Sigmoid colon (tissue), 7 donors: ENCODE data around the gene SIRPG. TPM values are rescaled to one million over a fixed set of nuclear protein-coding genes. Genes with fewer than 3 reads are reported as not detected.

Experiments used
- DNase-seq: peaks from one replicate; pipeline ENCODE4 v3.0.0-alpha.2; 2019
- H3K27ac ChIP-seq, 4 donors: fragments of 200-600 bp; sonication (generic); one replicate each; pipeline ENCODE4 v1.5.1; 2016 to 2019; ENCODE audit warnings: mild to moderate bottlenecking in 1 of 4
- H3K27me3 ChIP-seq, 3 donors: fragments of 200-600 bp; sonication (generic); one replicate each; pipeline ENCODE4 v1.5.1; 2019; ENCODE audit warnings: mild to moderate bottlenecking in 1 of 3
- H3K36me3 ChIP-seq, 4 donors: fragments of 200-600 bp; sonication (generic); one replicate each; pipeline ENCODE4 v1.5.1; 2016 to 2019
- H3K4me1 ChIP-seq, 4 donors: fragments of 200-600 bp; sonication (generic); one replicate each; pipeline ENCODE4 v1.5.1; 2017 to 2019
- H3K4me3 ChIP-seq, 4 donors: fragments of 200-600 bp; sonication (generic); one replicate each; pipeline ENCODE4 v1.5.1; 2017 to 2019; ENCODE audit warnings: mild to moderate bottlenecking in 2 of 4, moderate library complexity in 1 of 4
- H3K9me3 ChIP-seq, 4 donors: fragments of 200-600 bp in 3 of 4; sonication (generic) in 3 of 4; one replicate each; pipeline versions ENCODE4 v1.5.1 to v1.6.1; 2013 to 2019
- EP300 ChIP-seq, 4 donors: sonication (generic); formaldehyde crosslinking; IDR thresholded peaks; one replicate each; pipeline ENCODE4 v1.6.1; 2017; ENCODE audit warnings: antibody characterized with exemption in 4 of 4
- POLR2A ChIP-seq, 2 donors: fragments of 450-650 bp; IDR thresholded peaks; one replicate each; pipeline ENCODE4 v1.6.1; 2016; ENCODE audit warnings: antibody characterized with exemption in 2 of 2, mild to moderate bottlenecking in 2 of 2, moderate library complexity in 2 of 2
- POLR2AphosphoS5 ChIP-seq, 4 donors: sonication (generic); formaldehyde crosslinking; IDR thresholded peaks; one replicate each; pipeline ENCODE4 v1.6.1; 2017; ENCODE audit warnings: antibody characterized with exemption in 4 of 4
- WGBS, 2 donors: extraction: QIAGEN DNeasy Blood & Tissue Kit; methylation state at CpG; one replicate each; pipeline ENCODE4 v1.1.7; 2013; 5-methylcytosine and 5-hydroxymethylcytosine counted together
- intact Hi-C: fragments of 100-400 bp; cut with DNase I; formaldehyde crosslinking; loops from one replicate; pipeline ENCODE4 v1.15.1; 2023
- polyA plus RNA-seq, 3 donors: library from polyadenylated mRNA; stranded (reverse); fragments of 200-250 nt; gene quantifications; one replicate each; pipeline ENCODE4 v1.2.3, GENCODE V29; 2013
- total RNA-seq, 4 donors: library from RNA; depleted of rRNA; stranded (reverse); fragments of >200 nt; gene quantifications; one replicate each; pipeline ENCODE4 v1.1.0, GENCODE V29; 2016
- TF ChIP-seq, protein P1 (sequence below), 4 experiments: fragments of 450-650 bp in 3 of 4; fragments of 200-600 bp in 1 of 4; IDR thresholded peaks; one replicate each; pipeline ENCODE4 v1.5.1; 2016 to 2019; ENCODE audit warnings: antibody characterized with exemption in 4 of 4, mild to moderate bottlenecking in 3 of 4, moderate library complexity in 2 of 4
- donor health status: healthy with polysubstance abuse.
- donor health status: Bipolar disorder and iron deficiency.
- donor health status: healthy.

SIRPG gene
- total and polyA plus RNA-seq, 7 donors, result 0.27 to 11.0 (median 0.60) TPM; not detected in 4

DNA sequence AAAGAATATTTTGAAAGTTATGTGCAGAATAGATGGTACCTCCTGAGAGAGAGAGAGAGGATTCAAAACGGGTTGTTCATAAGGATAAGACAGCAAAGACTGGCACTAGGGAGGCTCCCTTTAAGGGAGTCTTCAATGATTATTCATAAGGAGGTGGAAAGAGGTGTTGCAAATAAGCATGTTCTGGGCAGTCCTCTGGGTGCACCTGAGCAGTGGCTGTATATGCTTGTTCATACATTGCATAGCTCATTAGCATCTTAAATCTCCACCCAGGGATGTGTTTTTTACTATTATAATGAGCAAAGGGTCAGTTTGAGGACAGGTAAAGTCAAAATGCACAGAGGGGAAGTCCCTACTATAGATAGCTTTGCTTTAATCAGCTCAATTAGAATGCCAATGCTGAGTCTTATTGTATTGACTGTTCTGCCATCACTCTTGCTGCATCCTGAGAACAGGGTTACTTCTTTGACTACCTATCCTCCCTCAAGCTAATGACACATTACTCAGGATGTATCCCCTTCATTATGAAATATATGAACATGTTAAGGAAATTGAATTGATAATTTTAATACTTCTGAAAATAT, 10.0 kb upstream of the SIRPG start:
- Histone ChIP-seq H3K4me3 (no peak overlapping the region), H3K36me3 (no peaks in the 10 kb centered on the region), H3K9me3 (no peaks in the 10 kb centered on the region), H3K4me1 (no peaks in the 10 kb centered on the region), H3K27ac (no peak overlapping the region), H3K27me3 (no peaks in the 10 kb centered on the region)
- intact Hi-C loops, result no loop called here
- WGBS, 2 donors, result 57 to 62% methylated on average over 1 of the region's 1 CpG
- no peak for DNase-seq
- TF ChIP-seq POLR2AphosphoS5 (IDR thresholded peaks at IDR 0.05) (no peak), EP300 (IDR thresholded peaks at IDR 0.05) (no peak), POLR2A (IDR thresholded peaks at IDR 0.05) (no peak)
- TF ChIP-seq, protein P1, sequence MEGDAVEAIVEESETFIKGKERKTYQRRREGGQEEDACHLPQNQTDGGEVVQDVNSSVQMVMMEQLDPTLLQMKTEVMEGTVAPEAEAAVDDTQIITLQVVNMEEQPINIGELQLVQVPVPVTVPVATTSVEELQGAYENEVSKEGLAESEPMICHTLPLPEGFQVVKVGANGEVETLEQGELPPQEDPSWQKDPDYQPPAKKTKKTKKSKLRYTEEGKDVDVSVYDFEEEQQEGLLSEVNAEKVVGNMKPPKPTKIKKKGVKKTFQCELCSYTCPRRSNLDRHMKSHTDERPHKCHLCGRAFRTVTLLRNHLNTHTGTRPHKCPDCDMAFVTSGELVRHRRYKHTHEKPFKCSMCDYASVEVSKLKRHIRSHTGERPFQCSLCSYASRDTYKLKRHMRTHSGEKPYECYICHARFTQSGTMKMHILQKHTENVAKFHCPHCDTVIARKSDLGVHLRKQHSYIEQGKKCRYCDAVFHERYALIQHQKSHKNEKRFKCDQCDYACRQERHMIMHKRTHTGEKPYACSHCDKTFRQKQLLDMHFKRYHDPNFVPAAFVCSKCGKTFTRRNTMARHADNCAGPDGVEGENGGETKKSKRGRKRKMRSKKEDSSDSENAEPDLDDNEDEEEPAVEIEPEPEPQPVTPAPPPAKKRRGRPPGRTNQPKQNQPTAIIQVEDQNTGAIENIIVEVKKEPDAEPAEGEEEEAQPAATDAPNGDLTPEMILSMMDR (IDR thresholded peaks at IDR 0.05), result no peak

DNA sequence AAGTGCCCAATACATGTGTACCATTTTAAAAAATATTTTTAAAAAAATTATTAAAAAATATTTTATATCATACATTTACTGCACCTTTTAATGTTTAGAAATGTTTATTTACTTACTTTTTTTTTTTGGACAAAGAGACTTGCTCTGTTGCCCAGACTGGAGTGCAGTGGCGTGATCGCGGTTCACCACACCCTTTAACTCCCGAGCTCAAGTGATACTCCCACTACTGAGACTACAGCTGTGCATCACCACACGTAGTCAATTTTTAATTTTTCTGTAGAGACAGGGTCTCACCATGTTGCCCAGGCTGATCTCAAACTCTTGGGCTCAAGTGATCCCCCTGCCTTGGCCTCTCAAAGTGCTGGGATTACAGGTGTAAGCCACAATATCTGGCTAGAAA, 9.2 kb upstream of the SIRPG start:
- Histone ChIP-seq H3K27ac (no peak overlapping the region), H3K4me1 (no peaks in the 10 kb centered on the region), H3K9me3 (no peaks in the 10 kb centered on the region), H3K27me3 (no peaks in the 10 kb centered on the region), H3K36me3 (no peaks in the 10 kb centered on the region), H3K4me3 (no peak overlapping the region)
- TF ChIP-seq, protein P1 (IDR thresholded peaks at IDR 0.05), result no peak
- TF ChIP-seq POLR2A (IDR thresholded peaks at IDR 0.05), result no peak
- TF ChIP-seq EP300 (IDR thresholded peaks at IDR 0.05), result no peak
- TF ChIP-seq POLR2AphosphoS5 (IDR thresholded peaks at IDR 0.05), result no peak
- no peak for DNase-seq
- intact Hi-C loops, result no loop called here
- 64 to 65% methylated on average over 5 of the region's 5 CpGs for WGBS, 2 donors

DNA sequence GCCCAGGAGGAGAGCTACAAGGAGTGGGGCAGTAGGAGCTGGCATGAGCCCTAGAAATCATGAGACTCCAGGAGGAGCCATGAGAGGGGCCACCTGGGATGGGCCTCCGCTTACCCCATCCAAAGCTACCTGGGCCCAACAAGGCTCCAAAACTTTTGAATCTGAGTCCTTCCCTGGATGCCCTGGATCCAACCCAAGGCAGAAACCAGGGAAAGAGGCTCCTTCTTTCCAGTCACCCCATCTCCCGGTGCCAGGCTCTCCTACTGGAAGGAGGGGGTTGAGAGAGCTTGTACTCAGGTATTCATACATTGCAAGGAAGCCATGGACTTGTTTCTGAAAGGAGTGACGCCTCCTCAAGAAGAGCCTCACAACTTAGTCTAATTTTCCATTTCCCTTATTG, 7.8 kb upstream of the SIRPG start:
- 78 to 91% methylated on average over 3 of the region's 3 CpGs for WGBS, 2 donors

DNA sequence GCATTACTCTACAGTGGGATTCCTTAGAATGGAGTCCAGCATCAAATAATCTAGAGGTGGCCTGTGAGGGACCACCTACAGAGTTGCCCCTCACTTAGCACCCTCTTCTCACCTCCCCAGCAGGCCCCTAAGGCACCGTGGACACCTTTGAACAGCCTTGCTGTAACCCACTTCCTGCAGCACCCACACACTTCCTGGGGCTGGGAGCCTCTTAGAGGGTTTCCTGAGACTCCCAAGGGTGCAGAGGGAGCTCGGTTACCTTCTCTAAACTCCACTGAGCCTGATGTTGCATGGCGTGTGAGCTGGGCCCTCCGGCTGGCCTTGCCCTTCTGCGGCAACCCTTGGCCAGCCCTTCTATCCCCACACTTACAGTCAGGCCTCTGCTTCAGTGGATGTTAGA, 7.3 kb upstream of the SIRPG start:
- intact Hi-C loops, result no loop called here
- H3K36me3 ChIP-seq, result no peaks in the 10 kb centered on the region
- no peaks in the 10 kb centered on the region for H3K4me1 ChIP-seq
- H3K27ac ChIP-seq, result no peak overlapping the region
- WGBS, 2 donors, result 47 to 77% methylated on average over 5 of the region's 5 CpGs
- no peaks in the 10 kb centered on the region for H3K27me3 ChIP-seq
- no peaks in the 10 kb centered on the region for H3K9me3 ChIP-seq
- H3K4me3 ChIP-seq, result no peak overlapping the region
- TF ChIP-seq, protein P1 (IDR thresholded peaks at IDR 0.05), result no peak
- no peak for TF ChIP-seq POLR2A (IDR thresholded peaks at IDR 0.05)
- no peak for TF ChIP-seq POLR2AphosphoS5 (IDR thresholded peaks at IDR 0.05)
- no peak for TF ChIP-seq EP300 (IDR thresholded peaks at IDR 0.05)
- no peak for DNase-seq

More for the DNA sequence above, 7.8 kb upstream of the SIRPG start:
- intact Hi-C loops, result no loop called here
- Histone ChIP-seq H3K36me3 (no peaks in the 10 kb centered on the region), H3K9me3 (no peaks in the 10 kb centered on the region), H3K4me1 (no peaks in the 10 kb centered on the region), H3K27me3 (no peaks in the 10 kb centered on the region), H3K27ac (no peak overlapping the region), H3K4me3 (no peak overlapping the region)
- DNase-seq, result no peak
- TF ChIP-seq POLR2A (IDR thresholded peaks at IDR 0.05) (no peak), EP300 (IDR thresholded peaks at IDR 0.05) (no peak), POLR2AphosphoS5 (IDR thresholded peaks at IDR 0.05) (no peak)
- TF ChIP-seq, protein P1 (IDR thresholded peaks at IDR 0.05), result no peak

DNA sequence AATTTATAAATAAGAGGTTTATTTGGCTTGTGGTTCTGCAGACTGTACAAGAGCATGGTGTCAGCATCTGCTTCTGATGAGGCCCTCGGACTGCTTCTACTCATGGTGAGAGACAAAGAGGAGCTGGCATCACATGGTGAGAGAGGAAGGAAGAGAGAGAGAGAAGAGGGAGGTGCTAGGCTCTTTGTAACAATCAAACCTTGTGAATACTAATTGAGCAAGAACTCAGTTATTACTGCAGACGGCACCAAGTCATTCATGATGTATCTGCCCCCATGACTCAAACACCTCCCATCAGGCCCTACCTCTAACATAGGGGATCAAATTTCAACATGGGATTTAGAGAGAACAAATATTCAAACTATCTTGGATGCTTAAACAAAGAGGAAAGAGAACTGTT, 6.3 kb upstream of the SIRPG start:
- 50 to 80% methylated on average over 2 of the region's 2 CpGs for WGBS, 2 donors
- Histone ChIP-seq H3K36me3 (no peaks in the 10 kb centered on the region), H3K4me3 (no peak overlapping the region), H3K27me3 (no peaks in the 10 kb centered on the region), H3K4me1 (no peaks in the 10 kb centered on the region), H3K27ac (no peak overlapping the region), H3K9me3 (no peaks in the 10 kb centered on the region)
- no peak for DNase-seq
- intact Hi-C loops, result no loop called here
- no peak for TF ChIP-seq EP300 (IDR thresholded peaks at IDR 0.05)
- TF ChIP-seq POLR2A (IDR thresholded peaks at IDR 0.05), result no peak
- no peak for TF ChIP-seq POLR2AphosphoS5 (IDR thresholded peaks at IDR 0.05)
- TF ChIP-seq, protein P1 (IDR thresholded peaks at IDR 0.05), result no peak
